AG04450 (cell line): Measurements from ENCODE around the gene GABRP. TPM values are rescaled to one million over a fixed set of nuclear protein-coding genes. Genes with fewer than 3 reads are reported as not detected.

Source experiments
- CTCF ChIA-PET: fragments of 300-600, 350-600 bp; formaldehyde crosslinking; extraction: SDS; loops from one replicate; lab custom pipeline; 2022; ENCODE audit warnings: antibody characterized with exemption, inconsistent platforms; lab: Charles Lee
- POLR2A ChIA-PET: fragments of 350-600 bp; formaldehyde crosslinking; extraction: SDS; loops from one replicate; lab custom pipeline; 2021; ENCODE audit warnings: antibody characterized with exemption, inconsistent platforms; lab: Yijun Ruan, JAX
- DNase-seq: peaks from one replicate; pipeline ENCODE4 v3.0.0-alpha.2; 2011; ENCODE audit warnings: low read depth, low spot score
- H3K27ac ChIP-seq: one replicate; pipeline ENCODE4 v1.5.1; 2012; ENCODE audit warnings: low read depth, low read length, control low read depth
- H3K27me3 ChIP-seq: one replicate; pipeline ENCODE4 v1.6.0; 2012; ENCODE audit warnings: low read length; ENCODE audit not compliant: control insufficient read depth, insufficient read depth
- H3K4me3 ChIP-seq: 2 replicates; pipeline ENCODE4 v1.5.1; 2011; ENCODE audit warnings: mild to moderate bottlenecking, low read depth, low read length, control low read depth
- H3K9me3 ChIP-seq: 2 replicates; pipeline ENCODE4 v1.5.1; 2012; ENCODE audit warnings: low read length; ENCODE audit not compliant: control insufficient read depth, insufficient read depth
- CTCF ChIP-seq: IDR thresholded peaks from 2 replicates; pipeline ENCODE4 v1.5.1; 2011; ENCODE audit warnings: low read depth, low read length, control low read depth, inconsistent platforms
- polyA plus RNA-seq: library from polyadenylated mRNA; depleted of rRNA; stranded (reverse); fragments of >200 nt; gene quantifications from 2 replicates; pipeline ENCODE4 v1.2.3, GENCODE V29; 2011

GABRP gene
- polyA plus RNA-seq, 1 experiment = not detected

DNA sequence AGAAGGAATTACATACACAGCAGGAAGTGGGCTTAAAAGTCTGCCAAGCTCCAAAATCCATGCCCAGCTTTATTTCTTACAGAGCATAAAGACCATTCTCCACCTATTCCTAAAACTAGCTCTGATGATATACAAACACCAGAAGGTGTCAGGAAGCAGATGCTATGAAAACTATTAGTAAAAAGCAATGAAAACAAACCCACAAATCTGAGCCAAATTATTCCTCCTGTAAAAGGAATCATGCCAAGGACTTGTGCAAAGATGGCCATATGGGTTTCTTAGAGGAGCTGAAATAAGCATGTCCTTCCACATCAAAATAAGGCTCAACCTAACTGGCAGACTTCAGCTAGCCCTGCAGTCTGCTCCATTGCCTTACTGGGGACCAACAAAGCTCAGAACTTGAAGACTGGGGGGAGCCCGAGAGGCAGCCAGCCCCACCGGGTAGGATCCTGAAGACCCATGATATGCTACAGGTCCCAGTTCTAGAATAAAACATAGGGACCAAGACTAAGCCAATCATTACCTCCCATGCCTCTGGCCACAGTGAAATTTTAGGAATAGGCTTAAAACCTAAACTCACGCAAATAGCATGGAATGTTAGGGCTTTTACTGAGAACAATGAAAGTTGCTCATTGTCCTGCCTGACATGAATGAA lies 42.8 kb upstream of the GABRP start:
- Histone ChIP-seq H3K27ac (no peak overlapping the region), H3K9me3 (no peaks in the 10 kb centered on the region; the same call in 1 of the 2 replicates), H3K4me3 (no peak overlapping the region), H3K27me3 (no peaks in the 10 kb centered on the region)
- CTCF ChIA-PET = interaction anchor here (0.7 to 1.8 kb wide), 4 partner anchors 9 to 602 kb away, joined by 3 to 5 read pairs (median 4); no protein-coding TSS in a partner anchor
- POLR2A ChIA-PET = interaction anchor here (0.6 kb wide), 1 partner anchor 351 kb away, joined by 9 read pairs; the partner anchor contains the start of gene KCNMB1
- DNase-seq = no peak
- no peak for TF ChIP-seq CTCF

DNA sequence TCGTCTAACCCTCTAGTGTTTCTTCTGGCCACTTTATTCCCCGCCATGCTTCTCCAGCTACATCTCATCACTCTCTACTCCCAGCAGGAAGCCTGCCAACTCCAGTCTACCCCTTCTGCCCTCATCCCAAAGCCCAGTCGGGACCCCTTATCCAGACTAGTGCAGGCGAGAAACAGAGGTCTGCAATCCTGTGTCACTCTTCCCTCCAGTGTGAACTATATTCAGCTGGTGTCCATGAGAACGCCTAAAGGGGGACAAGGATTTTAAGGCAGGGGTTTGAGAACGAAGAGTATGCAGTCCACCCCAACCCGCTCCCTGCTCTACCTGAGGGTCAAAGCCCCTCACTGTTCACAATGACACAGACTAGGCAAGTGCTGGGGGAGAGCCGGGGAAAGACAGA lies 41.7 kb upstream of the GABRP start:
- no peak for TF ChIP-seq CTCF
- DNase-seq = no peak
- H3K27me3 ChIP-seq = no peaks in the 10 kb centered on the region
- POLR2A ChIA-PET = no interaction called here
- no peaks in the 10 kb centered on the region; the same call in 1 of the 2 replicates for H3K9me3 ChIP-seq
- no peak overlapping the region for H3K27ac ChIP-seq
- H3K4me3 ChIP-seq = no peak overlapping the region
- CTCF ChIA-PET = interaction anchor here (0.6 kb wide), 1 partner anchor 103 kb away, joined by 3 read pairs; no protein-coding TSS in a partner anchor

DNA sequence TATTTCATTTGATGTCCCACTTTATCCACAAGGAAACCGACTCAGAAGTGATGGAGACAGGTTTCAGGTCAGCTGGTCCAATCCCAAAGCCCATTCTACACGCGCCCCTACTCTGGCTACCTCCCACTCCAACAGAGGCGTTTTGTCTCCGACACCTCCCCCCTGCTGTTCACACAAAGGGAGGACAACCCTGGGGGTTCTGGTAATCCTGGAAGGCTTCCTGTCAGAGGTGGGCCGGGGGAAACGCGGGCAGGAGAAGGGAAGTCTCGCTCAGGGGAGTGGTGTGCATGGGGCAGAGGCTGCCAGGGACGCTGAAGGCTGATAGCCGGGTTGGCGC lies 39.7 kb upstream of the GABRP start:
- TF ChIP-seq CTCF = no peak
- no peak for DNase-seq
- Histone ChIP-seq H3K4me3 (no peak overlapping the region), H3K27ac (no peak overlapping the region), H3K9me3 (no peaks in the 10 kb centered on the region; the same call in 1 of the 2 replicates), H3K27me3 (peaks cover 1% of the 10 kb centered on the region)
- CTCF ChIA-PET = interaction anchor here (1.1 to 8.0 kb wide), 11 partner anchors 12 to 598 kb away, joined by 3 to 143 read pairs (median 5); no protein-coding TSS in a partner anchor
- POLR2A ChIA-PET = no interaction called here

GRCh38 chr5:170745481-170746071 lies 37.9 kb upstream of the GABRP start:
- no peak overlapping the region for H3K4me3 ChIP-seq
- POLR2A ChIA-PET = no interaction called here

More at GRCh38 chr5:170745481-170746071, 37.9 kb upstream of the GABRP start:
- CTCF ChIA-PET = interaction anchor here (0.5 to 8.0 kb wide), 23 partner anchors 10 to 1163 kb away, joined by 3 to 143 read pairs (median 4); partner anchors contain the start of gene GABRP
- no peak for TF ChIP-seq CTCF
- Histone ChIP-seq H3K27ac (no peak overlapping the region), H3K27me3 (peaks cover 13% of the 10 kb centered on the region), H3K9me3 (no peaks in the 10 kb centered on the region; the same call in 1 of the 2 replicates)
- DNase-seq = no peak
